ENCODE data around the gene UROC1. TPM values are rescaled to one million over a fixed set of nuclear protein-coding genes. Genes with fewer than 3 reads are reported as not detected.

Gene UROC1
- total and polyA plus RNA-seq, 2 donors from 2014 or later: not detected

- FAIRE-seq: no peak
These were observed 3.7 kb upstream of the UROC1 start for GRCh38 chr3:126521122-126521891.

GRCh38 chr3:126519506-126520455, 2.2 kb upstream of the UROC1 start:
- Histone ChIP-seq H3K27ac (ENCODE audit: low read depth in 2 of 2, low read length in 2 of 2) (no peak overlapping the region), H3K4me1 (ENCODE audit: control insufficient read depth in 2 of 3, insufficient read depth in 2 of 3, low read depth in 1 of 3, low read length in 3 of 3) (peaks cover 0 to 2% (median 0%) of the 10 kb centered on the region in 3 donors), H3K36me3 (ENCODE audit: control insufficient read depth in 2 of 3, insufficient read depth in 3 of 3, low read length in 3 of 3) (no peaks in the 10 kb centered on the region), H3K27me3 (ENCODE audit: control insufficient read depth, insufficient read depth, low read length) (peaks cover 3% of the 10 kb centered on the region), H3K9me3 (ENCODE audit: control insufficient read depth in 2 of 3, insufficient read depth in 1 of 3, low read length in 3 of 3) (no peaks in the 10 kb centered on the region), H3K4me3 (ENCODE audit: low read length in 3 of 3) (no peak overlapping the region), H3K9ac (ENCODE audit: low read length in 3 of 3) (no peak overlapping the region)
- TF ChIP-seq CTCF (IDR thresholded peaks at IDR 0.05; ENCODE audit: borderline replicate concordance, extremely low read depth, insufficient read depth): no peak
- peak in 1 of 5 donors; percentile 29 for DNase-seq
- FAIRE-seq: no peak
- intact Hi-C loops (cut with DNase I): no loop called here

More at GRCh38 chr3:126521122-126521891, 3.7 kb upstream of the UROC1 start:
- H3K4me3 ChIP-seq (ENCODE audit: low read length in 3 of 3): no peak overlapping the region
- TF ChIP-seq CTCF (IDR thresholded peaks at IDR 0.05; ENCODE audit: borderline replicate concordance, extremely low read depth, insufficient read depth): no peak
- peaks cover 3% of the 10 kb centered on the region for H3K27me3 ChIP-seq (ENCODE audit: control insufficient read depth, insufficient read depth, low read length)
- peaks cover 0 to 2% (median 0%) of the 10 kb centered on the region in 3 donors for H3K4me1 ChIP-seq (ENCODE audit: control insufficient read depth in 2 of 3, insufficient read depth in 2 of 3, low read depth in 1 of 3, low read length in 3 of 3)
- peak in 1 of 5 donors; percentile 68 for DNase-seq
- H3K9me3 ChIP-seq (ENCODE audit: control insufficient read depth in 2 of 3, insufficient read depth in 1 of 3, low read length in 3 of 3): no peaks in the 10 kb centered on the region
- H3K9ac ChIP-seq (ENCODE audit: low read length in 3 of 3): no peak overlapping the region
- intact Hi-C loops (cut with DNase I): no loop called here
- H3K36me3 ChIP-seq (ENCODE audit: control insufficient read depth in 2 of 3, insufficient read depth in 3 of 3, low read length in 3 of 3): no peaks in the 10 kb centered on the region
- H3K27ac ChIP-seq (ENCODE audit: low read depth in 2 of 2, low read length in 2 of 2): no peak overlapping the region

- intact Hi-C loops (cut with DNase I): no loop called here
- no peaks in the 10 kb centered on the region for H3K36me3 ChIP-seq (ENCODE audit: control insufficient read depth in 2 of 3, insufficient read depth in 3 of 3, low read length in 3 of 3)
- no peak for TF ChIP-seq CTCF (IDR thresholded peaks at IDR 0.05; ENCODE audit: borderline replicate concordance, extremely low read depth, insufficient read depth)
- H3K9ac ChIP-seq (ENCODE audit: low read length in 3 of 3): no peak overlapping the region
- H3K27ac ChIP-seq (ENCODE audit: low read depth in 2 of 2, low read length in 2 of 2): no peak overlapping the region
- H3K9me3 ChIP-seq (ENCODE audit: control insufficient read depth in 2 of 3, insufficient read depth in 1 of 3, low read length in 3 of 3): no peaks in the 10 kb centered on the region
- peaks cover 0 to 2% (median 0%) of the 10 kb centered on the region in 3 donors for H3K4me1 ChIP-seq (ENCODE audit: control insufficient read depth in 2 of 3, insufficient read depth in 2 of 3, low read depth in 1 of 3, low read length in 3 of 3)
- FAIRE-seq (no peak), DNase-seq (no peak)
- H3K27me3 ChIP-seq (ENCODE audit: control insufficient read depth, insufficient read depth, low read length): peaks cover 3% of the 10 kb centered on the region
- no peak overlapping the region for H3K4me3 ChIP-seq (ENCODE audit: low read length in 3 of 3)
These were observed 1.2 kb upstream of the UROC1 start for GRCh38 chr3:126518779-126519177.
